Stimulated activated memory B cell treated with anti-CD40 and anti-IgM and Interleukin-4, amounts not matched to agents 10 μg/mL and 1 μg/mL and 100 μg/mL, for 72 hours (primary cell): Measurements from ENCODE around the gene SLC25A12.

ENCODE experiments used
- ATAC-seq: fragments of 150-1000 bp; cut with Tn5 transposase; 2 replicates; pipeline ENCODE4 v1.10.0; 2021
- H3K27ac Mint-ChIP-seq: one replicate; pipeline ENCODE4 v1.8.0; 2022; ENCODE audit warnings: mild to moderate bottlenecking, mixed read lengths
- H3K27me3 Mint-ChIP-seq: one replicate; pipeline ENCODE4 v1.8.0; 2022; ENCODE audit warnings: mixed read lengths
- H3K36me3 Mint-ChIP-seq: one replicate; pipeline ENCODE4 v1.8.0; 2022; ENCODE audit warnings: mixed read lengths
- H3K4me1 Mint-ChIP-seq: one replicate; pipeline ENCODE4 v1.8.0; 2022; ENCODE audit warnings: mixed read lengths
- H3K4me3 Mint-ChIP-seq: one replicate; pipeline ENCODE4 v1.8.0; 2022; ENCODE audit warnings: mild to moderate bottlenecking, moderate library complexity, mixed read lengths
- H3K9me3 Mint-ChIP-seq: one replicate; pipeline ENCODE4 v1.8.0; 2022; ENCODE audit warnings: mixed read lengths

Gene SLC25A12

GRCh38 chr2:171862501-171862900, 31.5 kb downstream of the SLC25A12 start:
- Mint-ChIP-seq H3K9me3 (no peaks in the 10 kb centered on the region), H3K4me3 (no peak overlapping the region), H3K27ac (no peak overlapping the region), H3K36me3 (peaks cover 32% of the 10 kb centered on the region), H3K27me3 (no peaks in the 10 kb centered on the region), H3K4me1 (peaks cover 11% of the 10 kb centered on the region)
- ATAC-seq: no peak

DNA sequence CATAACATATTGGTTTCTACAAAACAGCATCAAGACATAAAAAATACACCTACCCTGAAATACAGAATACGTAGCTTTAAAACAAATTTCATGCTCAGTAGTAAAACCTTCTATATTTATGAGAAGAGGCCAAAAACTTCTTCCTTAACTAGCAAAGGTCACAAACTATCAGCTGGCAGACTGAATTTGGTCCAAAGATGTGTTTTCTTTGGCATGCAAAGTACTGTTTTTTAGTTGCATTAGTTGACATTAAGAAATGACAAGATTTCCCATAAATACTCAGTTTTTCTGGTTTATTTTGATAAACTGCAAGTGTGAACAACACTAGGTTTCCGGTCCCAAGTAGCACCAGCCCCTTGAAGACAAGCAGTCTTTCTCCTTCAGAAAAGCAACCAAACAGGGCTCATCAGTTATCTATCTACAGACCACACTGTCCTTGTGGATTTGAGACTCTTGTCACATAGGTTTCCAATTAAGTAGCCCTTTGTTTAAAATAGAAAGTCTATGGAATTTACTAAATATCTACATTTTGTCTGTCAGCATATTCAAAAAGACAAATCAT, 35.6 kb downstream of the SLC25A12 start:
- no peak for ATAC-seq
- Mint-ChIP-seq H3K9me3 (no peaks in the 10 kb centered on the region), H3K36me3 (peaks cover 41% of the 10 kb centered on the region), H3K4me3 (no peak overlapping the region), H3K4me1 (peaks cover 4% of the 10 kb centered on the region), H3K27me3 (no peaks in the 10 kb centered on the region), H3K27ac (no peak overlapping the region)

- H3K27me3 Mint-ChIP-seq: no peaks in the 10 kb centered on the region
- no peak for ATAC-seq
- peaks cover 4% of the 10 kb centered on the region for H3K4me1 Mint-ChIP-seq
- peaks cover 35% of the 10 kb centered on the region for H3K36me3 Mint-ChIP-seq
- no peak overlapping the region for H3K27ac Mint-ChIP-seq
- no peaks in the 10 kb centered on the region for H3K9me3 Mint-ChIP-seq
- H3K4me3 Mint-ChIP-seq: no peak overlapping the region
These were observed 38.6 kb downstream of the SLC25A12 start for GRCh38 chr2:171855401-171855800.

DNA sequence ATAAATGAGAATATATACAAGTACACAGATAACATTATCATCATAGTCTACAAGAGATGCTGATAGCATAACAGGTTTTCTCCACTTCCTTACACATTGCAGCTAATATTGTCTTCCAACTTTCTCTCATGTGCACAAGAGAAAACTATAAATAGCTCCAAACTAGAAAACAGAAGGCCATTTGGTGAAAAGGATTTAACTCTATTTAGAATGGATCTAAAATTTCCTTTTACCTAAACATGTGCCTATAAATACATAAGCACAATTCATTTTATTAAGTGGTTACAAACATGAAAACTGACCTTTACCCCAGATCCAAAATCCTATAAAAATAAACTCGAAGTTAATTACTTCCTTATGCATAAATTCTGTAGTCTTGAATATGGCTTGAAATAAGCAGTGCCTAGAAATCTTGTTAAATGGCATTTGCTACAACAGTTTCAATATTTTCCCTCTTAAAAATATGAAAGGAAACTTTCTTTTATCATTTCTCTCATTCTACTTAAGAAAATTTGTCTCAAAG, 41.6 kb downstream of the SLC25A12 start:
- Mint-ChIP-seq H3K4me3 (no peak overlapping the region), H3K27me3 (no peaks in the 10 kb centered on the region), H3K27ac (no peak overlapping the region), H3K36me3 (peaks cover 33% of the 10 kb centered on the region), H3K9me3 (no peaks in the 10 kb centered on the region), H3K4me1 (no peaks in the 10 kb centered on the region)
- ATAC-seq: no peak

DNA sequence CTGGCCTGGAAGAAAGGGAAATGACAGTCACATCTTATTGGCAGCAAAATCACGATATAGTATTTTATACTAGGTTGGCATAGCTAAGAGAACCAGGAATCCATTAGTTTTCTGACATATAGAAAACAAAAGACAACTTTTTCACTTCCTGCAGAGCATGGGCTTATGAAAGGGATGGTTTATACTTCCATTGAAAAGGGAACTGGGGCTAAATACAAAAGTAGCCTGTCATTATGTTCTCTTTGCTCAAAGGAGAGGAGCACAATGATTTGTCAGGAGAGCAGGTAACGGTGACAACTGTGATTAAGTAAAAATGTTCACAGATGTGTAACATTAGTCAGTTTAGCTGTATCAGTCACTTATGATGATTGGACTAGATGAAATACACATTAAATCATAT, 46.4 kb downstream of the SLC25A12 start:
- H3K4me1 Mint-ChIP-seq: no peaks in the 10 kb centered on the region
- no peak overlapping the region for H3K4me3 Mint-ChIP-seq
- peaks cover 12% of the 10 kb centered on the region for H3K36me3 Mint-ChIP-seq
- no peak for ATAC-seq
- no peak overlapping the region for H3K27ac Mint-ChIP-seq
- no peaks in the 10 kb centered on the region for H3K9me3 Mint-ChIP-seq
- H3K27me3 Mint-ChIP-seq: no peaks in the 10 kb centered on the region

DNA sequence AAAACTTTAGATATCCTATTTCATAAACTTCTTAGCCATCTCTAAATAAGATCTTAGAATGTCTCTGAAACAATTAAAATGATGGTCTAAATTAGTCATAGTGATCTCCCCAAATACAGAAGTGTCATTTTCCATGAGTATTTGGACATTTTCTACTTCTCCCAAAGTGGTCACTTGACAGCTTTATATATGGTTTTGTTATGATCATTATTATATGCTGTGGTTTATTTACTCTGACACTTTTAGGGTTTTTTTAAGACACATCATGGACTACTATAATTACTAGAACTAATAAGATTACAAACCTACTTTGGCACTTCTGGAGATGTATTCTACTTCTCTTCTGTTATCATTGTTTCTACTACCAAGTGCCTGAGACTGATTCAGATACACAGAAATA, 47.1 kb downstream of the SLC25A12 start:
- H3K9me3 Mint-ChIP-seq: no peaks in the 10 kb centered on the region
- H3K27ac Mint-ChIP-seq: no peak overlapping the region
- no peak for ATAC-seq
- H3K27me3 Mint-ChIP-seq: no peaks in the 10 kb centered on the region
- peaks cover 16% of the 10 kb centered on the region for H3K36me3 Mint-ChIP-seq
- H3K4me1 Mint-ChIP-seq: no peaks in the 10 kb centered on the region
- H3K4me3 Mint-ChIP-seq: no peak overlapping the region

- Mint-ChIP-seq H3K4me3 (no peak overlapping the region), H3K27ac (no peak overlapping the region), H3K36me3 (peaks cover 43% of the 10 kb centered on the region), H3K4me1 (no peaks in the 10 kb centered on the region), H3K9me3 (no peaks in the 10 kb centered on the region), H3K27me3 (no peaks in the 10 kb centered on the region)
- ATAC-seq: no peak
These were observed 52.0 kb downstream of the SLC25A12 start for GRCh38 chr2:171841996-171842395.

- H3K9me3 Mint-ChIP-seq: peaks cover 4% of the 10 kb centered on the region
- no peak overlapping the region for H3K27ac Mint-ChIP-seq
These were observed 56.3 kb downstream of the SLC25A12 start for GRCh38 chr2:171837736-171838135.

GRCh38 chr2:171836146-171836910, 57.7 kb downstream of the SLC25A12 start:
- Mint-ChIP-seq H3K27ac (no peak overlapping the region), H3K27me3 (no peaks in the 10 kb centered on the region), H3K4me1 (no peaks in the 10 kb centered on the region), H3K4me3 (no peak overlapping the region), H3K36me3 (peaks cover 84% of the 10 kb centered on the region), H3K9me3 (peaks cover 7% of the 10 kb centered on the region)
- no peak for ATAC-seq

More at GRCh38 chr2:171837736-171838135, 56.3 kb downstream of the SLC25A12 start:
- no peak for ATAC-seq
- no peak overlapping the region for H3K4me3 Mint-ChIP-seq
- peaks cover 80% of the 10 kb centered on the region for H3K36me3 Mint-ChIP-seq
- no peaks in the 10 kb centered on the region for H3K27me3 Mint-ChIP-seq
- H3K4me1 Mint-ChIP-seq: no peaks in the 10 kb centered on the region

- H3K9me3 Mint-ChIP-seq: peaks cover 7% of the 10 kb centered on the region
- peaks cover 83% of the 10 kb centered on the region for H3K36me3 Mint-ChIP-seq
- no peak overlapping the region for H3K4me3 Mint-ChIP-seq
- no peak overlapping the region for H3K27ac Mint-ChIP-seq
- no peaks in the 10 kb centered on the region for H3K27me3 Mint-ChIP-seq
- ATAC-seq: no peak
- no peaks in the 10 kb centered on the region for H3K4me1 Mint-ChIP-seq
These were observed 58.7 kb downstream of the SLC25A12 start for GRCh38 chr2:171835386-171835785.

DNA sequence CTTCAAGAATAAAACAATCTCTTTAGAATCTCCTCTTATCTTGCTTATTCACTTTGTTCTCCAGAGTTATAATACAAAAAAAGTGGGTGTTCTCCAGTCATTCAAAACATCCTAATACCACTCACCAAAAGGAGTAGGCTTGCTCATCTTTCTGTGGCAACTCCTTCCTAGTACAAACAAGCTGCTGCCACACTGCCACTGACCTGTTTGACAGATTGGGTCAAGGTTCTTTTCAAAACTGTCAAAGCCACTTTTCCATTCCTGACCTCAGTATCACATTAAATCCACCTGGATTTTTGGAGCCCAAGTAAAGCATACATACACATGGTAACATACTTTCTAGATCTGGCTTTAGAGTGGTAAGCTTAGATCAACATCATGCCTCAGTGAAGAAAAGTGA, 59.8 kb downstream of the SLC25A12 start:
- Mint-ChIP-seq H3K4me1 (no peaks in the 10 kb centered on the region), H3K4me3 (no peak overlapping the region), H3K27me3 (no peaks in the 10 kb centered on the region), H3K36me3 (peaks cover 80% of the 10 kb centered on the region), H3K27ac (no peak overlapping the region), H3K9me3 (peaks cover 7% of the 10 kb centered on the region)
- no peak for ATAC-seq

- Mint-ChIP-seq H3K9me3 (peaks cover 7% of the 10 kb centered on the region), H3K4me1 (no peaks in the 10 kb centered on the region), H3K27ac (no peak overlapping the region), H3K27me3 (no peaks in the 10 kb centered on the region), H3K4me3 (no peak overlapping the region), H3K36me3 (peaks cover 80% of the 10 kb centered on the region)
- no peak for ATAC-seq
These were observed 61.6 kb downstream of the SLC25A12 start for GRCh38 chr2:171832489-171832888.

GRCh38 chr2:171830039-171830438, 64.0 kb downstream of the SLC25A12 start:
- H3K4me3 Mint-ChIP-seq: no peak overlapping the region
- H3K27me3 Mint-ChIP-seq: no peaks in the 10 kb centered on the region
- no peaks in the 10 kb centered on the region for H3K4me1 Mint-ChIP-seq
- no peak for ATAC-seq
- H3K27ac Mint-ChIP-seq: no peak overlapping the region
- H3K9me3 Mint-ChIP-seq: peaks cover 7% of the 10 kb centered on the region
- peaks cover 74% of the 10 kb centered on the region for H3K36me3 Mint-ChIP-seq

- Mint-ChIP-seq H3K36me3 (peaks cover 31% of the 10 kb centered on the region), H3K27ac (no peak overlapping the region), H3K9me3 (no peaks in the 10 kb centered on the region), H3K4me1 (no peaks in the 10 kb centered on the region), H3K27me3 (no peaks in the 10 kb centered on the region), H3K4me3 (no peak overlapping the region)
- ATAC-seq: no peak
These were observed 70.0 kb downstream of the SLC25A12 start for GRCh38 chr2:171824086-171824485.

DNA sequence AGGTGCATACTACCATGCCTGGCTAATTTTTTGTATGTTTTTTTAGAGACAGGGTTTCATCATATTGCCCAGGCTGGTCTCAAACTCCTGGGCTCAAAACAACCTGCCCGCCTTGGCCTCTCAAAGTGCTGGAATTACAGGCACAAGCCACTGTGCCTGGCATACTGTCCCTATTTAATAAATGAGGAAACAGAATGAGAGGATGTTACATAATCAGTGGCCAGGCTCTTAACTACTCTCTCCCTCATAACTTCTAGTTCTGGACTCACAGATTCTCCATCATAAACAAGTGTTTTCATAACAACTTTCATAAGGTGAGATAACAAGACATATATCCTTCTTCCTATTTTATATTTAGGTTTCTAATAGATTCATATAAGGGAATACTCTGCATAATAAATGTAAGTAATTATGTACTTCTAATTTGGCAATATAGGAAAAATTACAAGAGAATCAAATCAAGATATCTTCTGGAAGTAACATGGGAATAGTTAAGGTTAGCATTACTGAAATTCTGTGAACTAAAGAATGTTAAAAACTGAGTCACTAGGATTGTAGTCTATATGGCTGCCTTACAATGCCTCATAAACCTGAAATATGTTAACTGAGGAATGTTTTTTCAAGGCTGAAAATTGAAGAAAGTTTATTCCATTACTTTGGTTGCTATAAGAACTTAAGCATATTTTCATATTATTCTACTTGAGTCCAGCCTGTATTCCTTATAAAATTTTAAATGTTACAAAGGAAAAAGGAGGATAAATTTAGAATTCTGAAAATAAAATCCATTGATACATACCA, 71.3 kb downstream of the SLC25A12 start:
- H3K4me1 Mint-ChIP-seq: no peaks in the 10 kb centered on the region
- no peak overlapping the region for H3K27ac Mint-ChIP-seq
- H3K36me3 Mint-ChIP-seq: peaks cover 29% of the 10 kb centered on the region
- H3K9me3 Mint-ChIP-seq: no peaks in the 10 kb centered on the region
- no peaks in the 10 kb centered on the region for H3K27me3 Mint-ChIP-seq
- no peak for ATAC-seq
- no peak overlapping the region for H3K4me3 Mint-ChIP-seq
